Measurements from ENCODE around the gene NUP88. TPM values are rescaled to one million over a fixed set of nuclear protein-coding genes. Genes with fewer than 3 reads are reported as not detected.

NUP88 gene
- total and polyA plus RNA-seq, 2 donors (not counting 1 experiment from before 2014, with no cell fraction given): 41.8 to 79.6 TPM

GRCh38 chr17:5352681-5353289, 66.7 kb downstream of the NUP88 start:
- H3K4me3 ChIP-seq (replicated peaks in 1 of 4; ENCODE audit: control extremely low read depth in 1 of 4, insufficient read depth in 1 of 4, low read depth in 3 of 4, low read length in 4 of 4): no peak overlapping the region
- H3K4me2 ChIP-seq (ENCODE audit: extremely low read depth, insufficient read depth, low read length): no peak overlapping the region
- no peak overlapping the region for H2AFZ ChIP-seq (ENCODE audit: low read length)
- H3K4me1 ChIP-seq (ENCODE audit: control insufficient read depth, extremely low read depth, insufficient read depth, low read length): no peaks in the 10 kb centered on the region
- no peak overlapping the region for H3K9ac ChIP-seq (ENCODE audit: insufficient read depth, low read length)
- H3K27ac ChIP-seq (ENCODE audit: insufficient read depth, low read length): no peak overlapping the region
- H3K27me3 ChIP-seq (ENCODE audit: control insufficient read depth, insufficient read depth, low read length): no peaks in the 10 kb centered on the region
- no peaks in the 10 kb centered on the region for H3K9me3 ChIP-seq (ENCODE audit: control insufficient read depth, insufficient read depth, low read depth, low read length)
- no peaks in the 10 kb centered on the region for H4K20me1 ChIP-seq (ENCODE audit: control insufficient read depth, extremely low read depth, insufficient read depth, low read length)
- peaks cover 7% of the 10 kb centered on the region for H3K36me3 ChIP-seq (ENCODE audit: control insufficient read depth, insufficient read depth, low read length)
- TF ChIP-seq EZH2 (IDR thresholded peaks at IDR 0.05; ENCODE audit: low read length, missing control alignments): no peak
- TF ChIP-seq, protein P1, sequence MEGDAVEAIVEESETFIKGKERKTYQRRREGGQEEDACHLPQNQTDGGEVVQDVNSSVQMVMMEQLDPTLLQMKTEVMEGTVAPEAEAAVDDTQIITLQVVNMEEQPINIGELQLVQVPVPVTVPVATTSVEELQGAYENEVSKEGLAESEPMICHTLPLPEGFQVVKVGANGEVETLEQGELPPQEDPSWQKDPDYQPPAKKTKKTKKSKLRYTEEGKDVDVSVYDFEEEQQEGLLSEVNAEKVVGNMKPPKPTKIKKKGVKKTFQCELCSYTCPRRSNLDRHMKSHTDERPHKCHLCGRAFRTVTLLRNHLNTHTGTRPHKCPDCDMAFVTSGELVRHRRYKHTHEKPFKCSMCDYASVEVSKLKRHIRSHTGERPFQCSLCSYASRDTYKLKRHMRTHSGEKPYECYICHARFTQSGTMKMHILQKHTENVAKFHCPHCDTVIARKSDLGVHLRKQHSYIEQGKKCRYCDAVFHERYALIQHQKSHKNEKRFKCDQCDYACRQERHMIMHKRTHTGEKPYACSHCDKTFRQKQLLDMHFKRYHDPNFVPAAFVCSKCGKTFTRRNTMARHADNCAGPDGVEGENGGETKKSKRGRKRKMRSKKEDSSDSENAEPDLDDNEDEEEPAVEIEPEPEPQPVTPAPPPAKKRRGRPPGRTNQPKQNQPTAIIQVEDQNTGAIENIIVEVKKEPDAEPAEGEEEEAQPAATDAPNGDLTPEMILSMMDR (conservative IDR thresholded peaks at IDR 0.05 in 1 of 2, IDR thresholded peaks at IDR 0.05 in 1 of 2; ENCODE audit: low read depth in 1 of 2, low read length in 2 of 2): no peak
- H3K79me2 ChIP-seq (ENCODE audit: control insufficient read depth, insufficient read depth, low read length): no peaks in the 10 kb centered on the region
- no peak for DNase-seq (ENCODE audit: low read depth in 2 of 2)

DNA sequence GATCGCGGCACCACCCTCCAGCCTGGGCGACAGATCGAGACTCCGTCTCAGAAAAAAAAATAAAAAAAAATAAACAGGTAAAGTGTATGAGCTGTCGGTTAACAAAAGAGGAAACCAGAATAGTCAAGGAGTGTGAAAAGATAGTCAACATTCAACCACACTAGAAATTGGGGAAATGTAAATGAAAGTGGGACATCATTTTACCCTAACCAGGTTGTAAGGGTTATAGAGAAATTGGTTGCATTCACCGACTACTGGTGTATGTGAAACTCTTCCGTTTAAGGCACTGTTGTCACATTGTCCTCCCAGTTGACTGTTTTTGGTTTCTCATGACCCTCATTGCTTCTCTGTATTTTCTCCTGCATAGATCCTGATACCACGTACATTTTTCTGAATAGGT, 74.5 kb downstream of the NUP88 start:
- TF ChIP-seq EZH2 (IDR thresholded peaks at IDR 0.05; ENCODE audit: low read length, missing control alignments): no peak
- TF ChIP-seq, protein P1 (conservative IDR thresholded peaks at IDR 0.05 in 1 of 2, IDR thresholded peaks at IDR 0.05 in 1 of 2; ENCODE audit: low read depth in 1 of 2, low read length in 2 of 2): no peak
- Histone ChIP-seq H3K36me3 (ENCODE audit: control insufficient read depth, insufficient read depth, low read length) (peaks cover 2% of the 10 kb centered on the region), H3K27me3 (ENCODE audit: control insufficient read depth, insufficient read depth, low read length) (no peaks in the 10 kb centered on the region), H3K4me2 (ENCODE audit: extremely low read depth, insufficient read depth, low read length) (no peak overlapping the region), H3K9me3 (ENCODE audit: control insufficient read depth, insufficient read depth, low read depth, low read length) (no peaks in the 10 kb centered on the region), H4K20me1 (ENCODE audit: control insufficient read depth, extremely low read depth, insufficient read depth, low read length) (no peaks in the 10 kb centered on the region), H2AFZ (ENCODE audit: low read length) (no peak overlapping the region), H3K4me1 (ENCODE audit: control insufficient read depth, extremely low read depth, insufficient read depth, low read length) (no peaks in the 10 kb centered on the region), H3K9ac (ENCODE audit: insufficient read depth, low read length) (no peak overlapping the region), H3K27ac (ENCODE audit: insufficient read depth, low read length) (no peak overlapping the region), H3K4me3 (replicated peaks in 1 of 4; ENCODE audit: control extremely low read depth in 1 of 4, insufficient read depth in 1 of 4, low read depth in 3 of 4, low read length in 4 of 4) (no peak overlapping the region), H3K79me2 (ENCODE audit: control insufficient read depth, insufficient read depth, low read length) (no peaks in the 10 kb centered on the region)
- no peak for DNase-seq (ENCODE audit: low read depth in 2 of 2)

Other genes with a start within 250 kb of the NUP88 start
- gene ZNF594, start 227.8 kb downstream of the NUP88 start, total RNA-seq: 7.7 and 8.3 TPM in 2 replicates
- 1.7 and 2.9 TPM in 2 replicates for gene ZNF594, start 227.8 kb downstream of the NUP88 start, polyA plus RNA-seq
- not detected in 2 replicates for gene SCIMP, start 184.8 kb downstream of the NUP88 start, total RNA-seq
- not detected in 2 replicates for gene SCIMP, start 184.8 kb downstream of the NUP88 start, polyA plus RNA-seq
- gene RABEP1, start 137.4 kb downstream of the NUP88 start, total RNA-seq: 46.5 and 64.4 TPM in 2 replicates
- gene RABEP1, start 137.4 kb downstream of the NUP88 start, polyA plus RNA-seq: 33.6 and 46.3 TPM in 2 replicates
- gene RPAIN, start 520 bp upstream of the NUP88 start, total RNA-seq: 49.1 and 53.3 TPM in 2 replicates
- gene RPAIN, start 520 bp upstream of the NUP88 start, polyA plus RNA-seq: 21.4 and 24.5 TPM in 2 replicates
- 136 and 144 TPM in 2 replicates for gene C1QBP, start 19.5 kb upstream of the NUP88 start, total RNA-seq
- 187 and 365 TPM in 2 replicates for gene C1QBP, start 19.5 kb upstream of the NUP88 start, polyA plus RNA-seq
- gene DHX33, start 49.3 kb upstream of the NUP88 start, total RNA-seq: 8.0 and 9.7 TPM in 2 replicates
- 12.1 and 20.0 TPM in 2 replicates for gene DHX33, start 49.3 kb upstream of the NUP88 start, polyA plus RNA-seq
- gene DERL2, start 66.5 kb upstream of the NUP88 start, total RNA-seq: 19.8 and 30.9 TPM in 2 replicates
- gene DERL2, start 66.5 kb upstream of the NUP88 start, polyA plus RNA-seq: 87.9 and 104 TPM in 2 replicates
- gene MIS12, start 66.9 kb upstream of the NUP88 start, total RNA-seq: 11.2 and 14.4 TPM in 2 replicates
- 11.1 and 12.3 TPM in 2 replicates for gene MIS12, start 66.9 kb upstream of the NUP88 start, polyA plus RNA-seq
- 11.8 and 22.1 TPM in 2 replicates for gene NLRP1, start 164.8 kb upstream of the NUP88 start, total RNA-seq
- gene NLRP1, start 164.8 kb upstream of the NUP88 start, polyA plus RNA-seq: 23.1 and 35.1 TPM in 2 replicates

Data from fibroblast of lung (primary cell).